Stimulated activated CD8-positive, alpha-beta memory T cell treated with anti-CD3 and anti-CD28 coated beads, Interleukin-7, amount 100 ng/mL, for 48 hours (primary cell): ENCODE measurements around the gene METTL18.
"Not testable (repeated sequence)": the region's sequence is repeated elsewhere in the genome, so short reads cannot be mapped to it uniquely, and the experiment has no call there.

ENCODE experiments used
- DNase-seq, 2 donors: peaks; one replicate each; pipeline ENCODE4 v3.0.0-alpha.2; 2020; ENCODE audit warnings: low read depth in 1 of 2; ENCODE audit errors: extremely low read depth in 1 of 2

The METTL18 gene

GRCh38 chr1:169794530-169795416 is at the start of gene METTL18:
TSS of gene METTL18 (minus strand) at chr1:169794907. CDS start at chr1:169793695, 1,212 bp downstream.
- peak; percentile 78 to 90 for DNase-seq

DNA sequence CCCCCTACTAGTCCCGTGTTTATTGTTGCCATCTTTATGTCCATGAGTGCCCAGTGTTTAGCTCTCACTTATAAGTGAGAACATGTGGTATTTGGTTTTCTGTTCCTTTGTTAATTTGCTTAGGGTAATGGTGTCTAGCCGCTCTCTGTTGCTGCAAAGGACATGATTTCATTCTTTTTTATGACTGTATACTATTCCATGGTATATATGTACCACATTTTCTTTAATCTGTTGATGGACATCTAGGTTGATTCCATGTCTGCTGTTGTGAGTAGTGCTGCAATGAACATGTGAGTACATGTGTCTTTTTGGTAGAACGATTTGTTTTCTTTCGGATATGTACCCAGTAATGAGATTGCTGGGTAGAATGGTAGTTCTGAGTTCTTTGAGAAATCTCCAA is 44.2 kb upstream of the METTL18 start:
- no peak for DNase-seq

DNA sequence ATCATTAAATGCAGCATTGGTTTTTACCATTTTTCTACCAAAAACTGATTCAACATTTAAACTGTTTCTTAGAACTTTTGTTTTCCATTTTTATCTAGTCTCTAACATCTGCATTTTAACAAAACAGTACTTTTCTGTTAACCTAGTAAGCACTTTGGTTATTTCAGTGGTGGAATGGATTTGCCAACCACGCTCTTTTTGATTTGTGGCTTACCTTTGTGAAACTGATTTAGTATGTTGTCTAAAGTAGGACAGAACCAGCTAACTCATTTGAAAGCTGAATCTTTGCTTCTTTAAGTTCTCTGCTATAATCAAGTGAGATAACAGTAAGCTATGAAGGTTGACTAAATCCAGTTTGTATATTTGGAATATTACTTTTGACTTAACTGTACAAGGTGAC is 41.5 kb upstream of the METTL18 start:
- no peak for DNase-seq

- DNase-seq, result no peak
Measured at GRCh38 chr1:169835647-169836046, 40.9 kb upstream of the METTL18 start.

DNA sequence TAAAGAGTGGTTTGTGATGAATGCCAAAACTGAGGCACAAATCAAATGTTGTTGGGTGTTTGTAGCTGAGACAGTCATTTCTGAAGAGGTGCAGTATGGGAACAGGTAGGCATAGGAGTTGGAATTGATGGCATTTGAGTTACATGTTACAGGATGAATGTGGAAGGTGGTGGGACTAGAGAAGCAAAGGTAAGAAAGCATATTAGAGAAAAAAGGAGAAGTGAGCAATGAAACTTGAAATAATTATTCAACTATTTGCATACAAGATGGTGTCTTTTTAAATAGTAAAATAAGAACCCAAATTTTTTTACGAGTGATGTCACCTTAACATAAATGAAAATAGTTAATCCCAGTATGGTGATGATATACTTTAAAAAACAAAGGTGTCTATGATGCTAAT is 40.2 kb upstream of the METTL18 start:
- no peak for DNase-seq

DNA sequence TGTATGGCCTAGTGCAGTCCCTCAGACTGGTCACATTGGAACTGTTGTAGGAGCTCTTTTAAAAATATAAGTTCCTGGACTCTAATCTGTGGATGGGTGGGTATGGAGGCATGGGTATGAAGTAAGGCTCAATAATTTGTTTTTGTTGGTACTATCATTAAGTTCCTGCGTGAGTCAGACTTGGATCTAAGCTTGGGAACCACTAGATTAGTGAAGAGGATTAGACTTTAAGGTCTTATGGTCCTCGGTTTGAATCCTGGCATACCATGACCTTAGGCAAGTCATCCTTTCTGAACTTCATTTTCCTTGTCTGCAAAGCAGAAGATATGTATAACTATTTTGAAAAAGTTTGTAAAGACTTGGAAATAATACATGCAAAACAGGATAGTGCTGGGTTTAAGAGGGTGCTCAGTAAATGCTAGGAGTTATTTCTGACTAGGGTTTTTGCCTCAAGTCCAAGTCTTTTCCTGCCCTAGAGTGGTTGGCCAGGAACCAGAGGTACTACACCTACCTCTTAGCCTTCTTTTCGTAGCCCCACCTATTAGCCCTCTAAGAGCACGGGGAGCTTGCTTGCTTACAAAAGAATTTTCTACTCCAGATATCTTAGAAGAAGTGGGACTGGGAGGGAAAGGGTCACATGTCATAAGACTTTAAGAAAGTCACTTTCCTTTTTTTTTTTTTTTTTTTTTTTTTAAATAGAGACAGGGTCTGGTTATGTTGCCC is 38.6 kb upstream of the METTL18 start:
- DNase-seq, result no peak

DNA sequence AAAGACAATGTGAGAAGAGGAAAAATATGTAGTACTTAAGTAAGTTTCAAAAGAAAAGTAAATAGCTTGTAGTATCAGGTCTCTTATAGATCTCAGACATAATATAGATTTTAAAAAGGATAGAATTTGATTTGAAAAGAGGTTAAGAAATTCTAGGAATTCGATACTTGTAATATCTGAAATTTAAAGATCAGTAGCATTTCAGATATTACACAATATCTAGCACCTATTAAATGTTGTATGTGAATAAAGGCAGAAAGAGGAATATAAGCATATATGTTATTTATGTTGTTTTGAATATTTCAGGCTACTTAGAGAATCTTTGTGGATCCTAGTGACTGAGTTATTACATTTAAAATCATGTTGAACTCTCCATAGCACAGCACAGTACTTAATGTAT is 35.0 kb upstream of the METTL18 start:
- DNase-seq, result no peak

- DNase-seq, result no peak
Measured at GRCh38 chr1:169824153-169824552, 29.4 kb upstream of the METTL18 start.

DNA sequence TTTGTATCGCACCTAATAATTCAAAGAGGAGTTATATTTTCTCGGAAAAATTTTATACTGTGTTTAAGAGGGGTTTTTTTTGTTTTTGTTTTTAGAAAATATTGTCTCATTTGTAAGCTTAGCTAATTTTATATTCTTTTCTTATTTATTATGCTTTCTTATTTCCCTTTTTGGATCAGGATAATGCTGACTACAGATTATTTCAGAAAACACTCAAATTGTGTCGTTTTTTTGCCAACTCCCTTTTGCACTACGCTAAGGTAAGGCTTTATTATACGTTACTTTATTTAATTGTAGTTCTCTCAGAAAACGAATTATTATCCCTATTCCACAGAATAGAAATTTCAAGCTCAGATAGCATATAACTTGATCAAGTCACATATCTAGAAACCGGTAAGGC is 26.8 kb upstream of the METTL18 start:
- no peak for DNase-seq

DNA sequence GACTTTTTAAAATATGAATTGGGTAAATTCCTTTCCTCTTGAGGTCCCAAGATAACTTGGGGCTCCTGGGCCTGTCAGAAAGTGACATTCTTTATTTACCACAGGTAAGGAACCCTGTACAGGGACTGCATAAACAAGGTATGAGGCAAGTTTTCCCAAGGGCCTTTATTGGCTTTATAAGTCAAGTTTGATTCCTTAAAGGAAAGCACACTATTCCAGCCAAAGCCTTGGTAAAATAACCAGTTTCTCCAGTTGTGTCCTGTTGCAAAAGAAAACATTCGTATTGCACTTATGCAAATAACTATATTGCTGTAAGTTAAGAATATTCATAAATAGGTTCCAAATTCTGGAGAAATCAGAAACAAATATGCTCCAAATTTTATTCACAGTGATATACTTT is 21.9 kb upstream of the METTL18 start:
- DNase-seq, result no peak

- DNase-seq, result no peak
Measured at GRCh38 chr1:169814265-169814664, 19.6 kb upstream of the METTL18 start.

- no peak for DNase-seq
Measured at GRCh38 chr1:169812131-169812530, 17.4 kb upstream of the METTL18 start.

- not testable (repeated sequence) for DNase-seq
Measured at GRCh38 chr1:169811418-169812035, 16.8 kb upstream of the METTL18 start.

- DNase-seq, result no peak
Measured at GRCh38 chr1:169809370-169810095, 14.8 kb upstream of the METTL18 start.

- no peak for DNase-seq
Measured at GRCh38 chr1:169804941-169805340, 10.2 kb upstream of the METTL18 start.

DNA sequence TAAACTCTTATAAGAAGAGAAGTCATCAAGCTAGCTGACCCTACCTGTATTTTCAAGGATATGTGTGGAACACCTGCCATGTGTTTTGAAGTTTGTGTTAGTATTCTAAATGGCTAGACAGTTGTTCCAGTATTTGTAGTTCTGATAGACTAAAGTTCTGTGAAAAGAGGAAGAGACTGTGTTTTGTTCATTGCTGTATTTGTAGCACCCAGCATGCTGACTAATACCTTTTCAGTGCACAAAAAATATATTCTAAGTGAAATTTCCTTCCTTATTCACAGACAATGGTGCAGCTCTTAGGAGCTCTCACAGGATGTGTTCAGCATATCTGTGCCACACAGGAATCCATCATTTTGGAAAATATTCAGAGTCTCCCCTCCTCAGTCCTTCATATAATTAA is 8.2 kb upstream of the METTL18 start:
- DNase-seq, result no peak

- DNase-seq, result no peak
Measured at GRCh38 chr1:169797281-169797680, 2.6 kb upstream of the METTL18 start.

DNA sequence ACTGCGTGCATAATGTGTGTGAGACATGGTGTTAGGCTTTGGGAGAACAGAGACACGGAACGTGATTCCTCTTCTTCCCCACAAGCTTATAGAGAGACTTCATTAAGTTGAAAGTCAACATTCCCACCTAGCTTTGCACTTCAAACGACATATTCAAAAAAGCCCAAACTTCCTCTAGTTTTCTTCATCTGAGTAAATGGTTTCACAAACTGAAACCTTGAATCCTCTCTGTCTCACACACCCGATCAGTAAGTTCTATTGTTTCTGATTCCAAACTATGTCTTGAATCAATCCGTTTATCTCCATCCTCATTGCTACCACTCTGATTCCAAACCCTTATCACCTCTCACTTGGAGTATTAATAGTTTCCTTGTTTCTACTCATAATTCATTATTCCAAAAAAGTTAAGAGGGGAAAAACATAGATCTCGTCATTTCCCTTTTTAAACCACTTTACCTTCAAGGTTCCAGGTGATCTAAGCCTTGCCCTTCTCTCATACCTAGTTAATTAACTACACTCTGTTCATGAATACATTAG is 1.6 kb upstream of the METTL18 start:
- DNase-seq, result no peak

DNA sequence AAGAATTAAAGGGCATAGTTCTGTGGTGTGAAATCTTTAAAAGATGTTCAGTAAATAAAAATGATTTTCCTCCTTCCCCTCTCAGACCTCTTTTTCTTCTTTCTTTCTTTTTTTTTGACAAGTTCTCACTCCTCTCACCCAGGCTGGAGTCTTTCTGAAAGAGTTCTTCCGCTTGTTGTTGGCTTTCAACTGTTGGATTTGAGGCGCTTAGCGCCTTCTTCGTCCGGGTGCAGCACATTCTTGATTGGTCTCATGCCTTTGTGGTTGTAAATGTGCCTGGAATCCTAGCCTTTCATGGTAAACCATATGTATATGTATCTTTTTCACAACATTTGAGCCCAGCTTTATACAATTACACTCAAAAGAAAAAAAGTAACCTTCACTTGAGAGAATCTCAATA is 980 bp upstream of the METTL18 start:
- DNase-seq, result no peak

DNA sequence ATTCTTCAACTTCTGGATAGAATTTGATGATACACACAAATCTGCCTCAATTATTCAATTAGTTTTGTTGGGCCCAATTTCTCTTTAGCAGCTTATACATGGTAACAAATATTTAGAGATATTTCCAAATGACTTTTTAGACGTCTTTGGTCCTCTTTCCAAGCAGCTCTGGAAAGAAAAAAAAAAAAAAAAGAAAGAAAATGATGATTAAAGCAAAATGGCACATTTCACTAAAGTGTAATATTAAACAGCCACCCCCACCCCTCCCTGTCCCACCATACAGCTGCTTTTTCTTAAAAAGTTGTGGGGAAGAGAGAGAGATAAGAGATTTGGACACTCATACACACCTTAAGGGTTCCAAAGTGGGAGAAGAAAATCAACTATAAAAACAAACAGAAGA is 977 bp downstream of the METTL18 start:
- DNase-seq, result no peak

- no peak for DNase-seq
Measured at GRCh38 chr1:169788402-169788801, 6.3 kb downstream of the METTL18 start.
